ENCODE results near the gene FSIP1.

FSIP1 gene

GRCh38 chr15:39720081-39720480 lies 62.6 kb downstream of the FSIP1 start:
- DNase-seq (ENCODE audit: low spot score): no peak

GRCh38 chr15:39719109-39719508 lies 63.5 kb downstream of the FSIP1 start:
- no peak for DNase-seq (ENCODE audit: low spot score)

GRCh38 chr15:39717134-39717533 lies 65.5 kb downstream of the FSIP1 start:
- DNase-seq (ENCODE audit: low spot score): no peak

- no peak for DNase-seq (ENCODE audit: low spot score)
Observed at GRCh38 chr15:39714251-39714650, 68.4 kb downstream of the FSIP1 start.

GRCh38 chr15:39713846-39714245 lies 68.8 kb downstream of the FSIP1 start:
- no peak for DNase-seq (ENCODE audit: low spot score)

- DNase-seq (ENCODE audit: low spot score): no peak
Observed at GRCh38 chr15:39710681-39711080, 72.0 kb downstream of the FSIP1 start.

GRCh38 chr15:39709941-39710340 lies 72.7 kb downstream of the FSIP1 start:
- no peak for DNase-seq (ENCODE audit: low spot score)

- DNase-seq (ENCODE audit: low spot score): no peak
Observed at GRCh38 chr15:39706206-39706605, 76.4 kb downstream of the FSIP1 start.

GRCh38 chr15:39704689-39705088 lies 78.0 kb downstream of the FSIP1 start:
- no peak for DNase-seq (ENCODE audit: low spot score)

- DNase-seq (ENCODE audit: low spot score): no peak
Observed at GRCh38 chr15:39704235-39704634, 78.4 kb downstream of the FSIP1 start.

- DNase-seq (ENCODE audit: low spot score): no peak
Observed at GRCh38 chr15:39701988-39702387, 80.7 kb downstream of the FSIP1 start.

- no peak for DNase-seq (ENCODE audit: low spot score)
Observed at GRCh38 chr15:39700375-39700700, 82.3 kb downstream of the FSIP1 start.

- no peak for DNase-seq (ENCODE audit: low spot score)
Observed at GRCh38 chr15:39699516-39700374, 82.9 kb downstream of the FSIP1 start.

GRCh38 chr15:39698444-39699390 lies 83.9 kb downstream of the FSIP1 start:
- no peak for DNase-seq (ENCODE audit: low spot score)

GRCh38 chr15:39697509-39697908 lies 85.1 kb downstream of the FSIP1 start:
- DNase-seq (ENCODE audit: low spot score): no peak

- DNase-seq (ENCODE audit: low spot score): no peak
Observed at GRCh38 chr15:39695793-39696192, 86.8 kb downstream of the FSIP1 start.

GRCh38 chr15:39692356-39693327 lies 90.0 kb downstream of the FSIP1 start:
- no peak for DNase-seq (ENCODE audit: low spot score)

GRCh38 chr15:39690881-39691634 lies 91.6 kb downstream of the FSIP1 start:
- DNase-seq (ENCODE audit: low spot score): no peak

GRCh38 chr15:39687965-39688364 lies 94.7 kb downstream of the FSIP1 start:
- no peak for DNase-seq (ENCODE audit: low spot score)

- DNase-seq (ENCODE audit: low spot score): peak; percentile 31
Observed at GRCh38 chr15:39685999-39686613, 96.5 kb downstream of the FSIP1 start.

GRCh38 chr15:39685367-39685766 lies 97.3 kb downstream of the FSIP1 start:
- DNase-seq (ENCODE audit: low spot score): no peak

All from germinal center (tissue), 1 donor.